Measurements from ENCODE around the gene SLC36A4. TPM values are rescaled to one million over a fixed set of nuclear protein-coding genes. Genes with fewer than 3 reads are reported as not detected.

SLC36A4 gene
- total and polyA plus RNA-seq, 9 of the 15 experiments (the other 6 are each of a cell fraction or from before 2014, with no cell fraction given), result 1.4 to 8.0 (median 5.4) TPM

GRCh38 chr11:93160808-93161207 is 37.0 kb downstream of the SLC36A4 start:
- no peak overlapping the region for H3K27ac ChIP-seq (ENCODE audit: extremely low read depth, low read depth, low read length)
- in situ Hi-C loops (cut with MboI), result no loop called here
- H3K9ac ChIP-seq (ENCODE audit: insufficient read depth in 1 of 2, low read depth in 2 of 2, low read length in 2 of 2), result no peak overlapping the region
- H3K79me2 ChIP-seq (ENCODE audit: control insufficient read depth, insufficient read depth, low read length), result no peaks in the 10 kb centered on the region
- H3K9me1 ChIP-seq (ENCODE audit: control insufficient read depth, insufficient read depth, low read length), result no peaks in the 10 kb centered on the region
- FAIRE-seq (no peak), ATAC-seq (no peak), DNase-seq (ENCODE audit: extremely low read depth in 1 of 4, low spot score in 3 of 4) (no peak)
- no peaks in the 10 kb centered on the region for H4K20me1 ChIP-seq (replicated peaks; ENCODE audit: control insufficient read depth, insufficient read depth, low read length)
- ChIA-PET CTCF (ENCODE audit: low intra/inter-chr PET ratio) (no interaction called here), POLR2A (no interaction called here)
- H3K4me2 ChIP-seq (ENCODE audit: insufficient read depth, low read length), result no peak overlapping the region
- H3K4me3 ChIP-seq, result no peak overlapping the region
- H2AFZ ChIP-seq (ENCODE audit: low read depth, low read length), result no peak overlapping the region
- no peaks in the 10 kb centered on the region for H3K4me1 ChIP-seq (replicated peaks in 1 of 2; ENCODE audit: control insufficient read depth in 2 of 2, insufficient read depth in 2 of 2, low read length in 2 of 2)
- H3K27me3 ChIP-seq (ENCODE audit: control insufficient read depth in 2 of 2, insufficient read depth in 2 of 2, low read length in 2 of 2), result no peaks in the 10 kb centered on the region
- no peaks in the 10 kb centered on the region for H3K36me3 ChIP-seq (ENCODE audit: control insufficient read depth, insufficient read depth, low read length)
- H3K9me3 ChIP-seq (replicated peaks; ENCODE audit: control insufficient read depth, insufficient read depth, low read depth, low read length), result no peaks in the 10 kb centered on the region
- no TSS peak for BruUV-seq (replicated peaks)
- intact Hi-C loops (cut with micrococcal nuclease), result no loop called here
- WGBS (ENCODE audit: insufficient coverage, low coverage, missing lambda C conversion rate), result 74% methylated on average over 1 of the region's 1 CpG
- no peak for TF ChIP-seq HMG20A (CRISPR knock-in tag; conservative IDR thresholded peaks at IDR 0.05)
- TF ChIP-seq ADNP (tag; IDR thresholded peaks at IDR 0.05), result no peak
- TF ChIP-seq CEBPZ (IDR thresholded peaks at IDR 0.05; ENCODE audit: borderline replicate concordance, low read depth, low read length), result no peak
- TF ChIP-seq ZNF124 (CRISPR knock-in tag; IDR thresholded peaks at IDR 0.05), result no peak
- no peak for TF ChIP-seq ATF2 (CRISPR knock-in tag; IDR thresholded peaks at IDR 0.05)
- no peak for TF ChIP-seq MAZ (CRISPR knock-in tag; conservative IDR thresholded peaks at IDR 0.05 in 1 of 2, IDR thresholded peaks at IDR 0.05 in 1 of 2)
- no peak for TF ChIP-seq HNRNPK (IDR thresholded peaks at IDR 0.05; ENCODE audit: low read depth, low read length, poor library complexity, severe bottlenecking)
- no peak for TF ChIP-seq AFF4 (CRISPR knock-in tag; IDR thresholded peaks at IDR 0.05)
- TF ChIP-seq EHMT2 (IDR thresholded peaks at IDR 0.05), result no peak
- no peak for TF ChIP-seq ATF3 (IDR thresholded peaks at IDR 0.05)
- no peak for TF ChIP-seq ATF3 (CRISPR knock-in tag; conservative IDR thresholded peaks at IDR 0.05)
- no peak for TF ChIP-seq ZFPM2 (CRISPR knock-in tag; IDR thresholded peaks at IDR 0.05)
- TF ChIP-seq WHSC1 (IDR thresholded peaks at IDR 0.05; ENCODE audit: low read length), result no peak
- no peak for TF ChIP-seq ESRRA (IDR thresholded peaks at IDR 0.05; ENCODE audit: borderline replicate concordance, low read depth)
